Regular cardiac myocyte (primary cell): ENCODE data around the gene CXorf51A. TPM values are rescaled to one million over a fixed set of nuclear protein-coding genes. Genes with fewer than 3 reads are reported as not detected.

ENCODE experiments used
- total RNA-seq: library from RNA; depleted of rRNA; stranded (reverse); fragments of >200 nt; gene quantifications from 2 replicates; pipeline ENCODE4 v1.2.3, GENCODE V29; 2014

Gene CXorf51A
- not detected in 2 replicates for total RNA-seq

DNA sequence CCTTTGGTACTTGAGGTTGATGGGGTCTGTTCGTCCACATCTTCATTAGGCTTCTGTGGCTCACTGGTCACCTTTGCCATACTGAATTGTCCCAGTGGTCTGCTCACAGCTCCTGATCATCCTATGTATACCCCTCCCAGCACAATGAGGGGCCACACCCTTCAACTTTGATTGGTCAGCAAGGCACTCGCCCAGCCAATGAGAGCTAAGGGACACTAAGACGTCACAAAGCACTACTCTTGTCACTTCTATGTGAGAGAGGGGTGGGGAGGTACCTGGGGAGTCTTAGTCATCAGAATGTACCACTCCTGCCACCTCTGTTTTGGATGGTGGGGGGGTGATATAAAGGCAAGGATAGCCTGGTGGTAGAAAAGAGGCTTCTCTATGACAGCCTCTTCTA lies at the start of gene CXorf51A:
CXorf51A (minus strand) TSS at position 101 of the 400 bp plus-strand sequence; CDS start at position 80, 21 bp downstream.

DNA sequence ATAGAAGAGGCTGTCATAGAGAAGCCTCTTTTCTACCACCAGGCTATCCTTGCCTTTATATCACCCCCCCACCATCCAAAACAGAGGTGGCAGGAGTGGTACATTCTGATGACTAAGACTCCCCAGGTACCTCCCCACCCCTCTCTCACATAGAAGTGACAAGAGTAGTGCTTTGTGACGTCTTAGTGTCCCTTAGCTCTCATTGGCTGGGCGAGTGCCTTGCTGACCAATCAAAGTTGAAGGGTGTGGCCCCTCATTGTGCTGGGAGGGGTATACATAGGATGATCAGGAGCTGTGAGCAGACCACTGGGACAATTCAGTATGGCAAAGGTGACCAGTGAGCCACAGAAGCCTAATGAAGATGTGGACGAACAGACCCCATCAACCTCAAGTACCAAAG lies 5.1 kb downstream of the CXorf51A start, which contains the start of gene CXorf51B:
CXorf51B (plus strand) TSS at position 301 of the 400 bp plus-strand sequence; CDS start at position 322, 21 bp downstream.

Other genes with a start within 250 kb of the CXorf51A start
- gene CXorf51B, start 5.0 kb downstream of the CXorf51A start, total RNA-seq, result not detected in 2 replicates